Endothelial cell of umbilical vein (primary cell): ENCODE data around the gene CYSLTR2. TPM values are rescaled to one million over a fixed set of nuclear protein-coding genes. Genes with fewer than 3 reads are reported as not detected.

Experiments used
- BruUV-seq: library from RNA; stranded (reverse); fragments of 400-500 nt; replicated peaks from 2 replicates; lab custom pipeline; 2021; lab: Mats Ljungman, UMichigan
- CTCF ChIA-PET: fragments of 300-600, 350-600 bp; sonication (Branson Sonifier 250); formaldehyde crosslinking; loops from one replicate; lab custom pipeline; 2021; ENCODE audit warnings: antibody characterized with exemption, inconsistent platforms; lab: Charles Lee
- POLR2A ChIA-PET: fragments of 300-600, 350-600 bp; sonication (Branson Sonifier 250); formaldehyde crosslinking; loops from one replicate; lab custom pipeline; 2021; ENCODE audit warnings: antibody characterized with exemption, inconsistent platforms; lab: Charles Lee
- DNase-seq: peaks from one replicate; pipeline ENCODE4 v3.0.0-alpha.2; 2011; ENCODE audit warnings: low read depth, low spot score
- FAIRE-seq: peaks from 2 replicates; lab custom pipeline; 2011; peaks lifted over from hg19 to GRCh38; lab: Jason Lieb, UNC
- H2AFZ ChIP-seq: 2 replicates; pipeline ENCODE4 v1.6.0; 2012; ENCODE audit warnings: low read depth, low read length, control low read depth, inconsistent platforms
- H3K27ac ChIP-seq: 2 replicates; pipeline ENCODE4 v1.5.1; 2011; ENCODE audit warnings: low read depth, mild to moderate bottlenecking, control low read depth, low read length, moderate library complexity; ENCODE audit not compliant: insufficient read depth
- H3K27me3 ChIP-seq, 2 experiments: 2 replicates each; pipeline versions ENCODE4 v1.6.0 to v1.6.1; 2011; ENCODE audit warnings: low read length in 2 of 2, mixed read lengths in 1 of 2; ENCODE audit not compliant: control insufficient read depth in 2 of 2, insufficient read depth in 2 of 2
- H3K36me3 ChIP-seq, 2 experiments: 2 replicates in 1 of 2; 3 replicates in 1 of 2; pipeline ENCODE4 v1.5.1; 2011; ENCODE audit warnings: low read length in 2 of 2, mild to moderate bottlenecking in 1 of 2, moderate library complexity in 1 of 2; ENCODE audit not compliant: control insufficient read depth in 2 of 2, insufficient read depth in 2 of 2; ENCODE audit errors: extremely low read depth in 1 of 2
- H3K4me1 ChIP-seq: 3 replicates; pipeline ENCODE4 v1.5.1; 2011; ENCODE audit warnings: mild to moderate bottlenecking, low read length; ENCODE audit not compliant: control insufficient read depth, insufficient read depth; ENCODE audit errors: extremely low read depth
- H3K4me2 ChIP-seq: 2 replicates; pipeline ENCODE4 v1.6.1; 2011; ENCODE audit warnings: low read length, control low read depth, mixed read lengths; ENCODE audit not compliant: insufficient read depth
- H3K4me3 ChIP-seq, 3 experiments: fragments of 200-600 bp in 1 of 3; sonication (generic), shearing (Covaris generic) in 1 of 3; replicated peaks in 1 of 3; 2 replicates each; pipeline ENCODE4 v1.5.1; 2011 to 2016; ENCODE audit warnings: control low read depth in 3 of 3, low read length in 3 of 3, mild to moderate bottlenecking in 2 of 3, inconsistent platforms in 1 of 3, low read depth in 1 of 3, moderate library complexity in 1 of 3; ENCODE audit not compliant: insufficient read depth in 1 of 3
- H3K79me2 ChIP-seq: 2 replicates; pipeline ENCODE4 v1.6.0; 2012; ENCODE audit warnings: low read length, inconsistent platforms; ENCODE audit not compliant: control insufficient read depth, insufficient read depth
- H3K9ac ChIP-seq: replicated peaks from 2 replicates; pipeline ENCODE3; 2011; ENCODE audit warnings: low read length, control low read depth; ENCODE audit not compliant: insufficient read depth; ENCODE audit errors: extremely low read depth
- H3K9me1 ChIP-seq: replicated peaks from 3 replicates; pipeline ENCODE4 v1.6.0; 2011; ENCODE audit warnings: mild to moderate bottlenecking, low read length; ENCODE audit not compliant: control insufficient read depth, insufficient read depth; ENCODE audit errors: extremely low read depth
- H3K9me3 ChIP-seq: replicated peaks from 2 replicates; pipeline ENCODE4 v1.5.1; 2012; ENCODE audit warnings: low read length, inconsistent platforms; ENCODE audit not compliant: control insufficient read depth, insufficient read depth
- H4K20me1 ChIP-seq: replicated peaks from 2 replicates; pipeline ENCODE3; 2011; ENCODE audit warnings: mild to moderate bottlenecking, low read length; ENCODE audit not compliant: control insufficient read depth, insufficient read depth; ENCODE audit errors: extremely low read depth
- EZH2 ChIP-seq: IDR thresholded peaks from 2 replicates; pipeline ENCODE4 v1.6.1; 2012; ENCODE audit warnings: borderline replicate concordance, low read depth, mild to moderate bottlenecking, moderate library complexity, low read length, inconsistent platforms; ENCODE audit not compliant: severe bottlenecking
- FOS ChIP-seq: IDR thresholded peaks from 2 replicates; pipeline ENCODE4 v1.6.1; 2011; ENCODE audit warnings: mild to moderate bottlenecking, low read length, moderate library complexity, borderline replicate concordance; ENCODE audit not compliant: insufficient read depth
- GATA2 ChIP-seq: IDR thresholded peaks from 2 replicates; pipeline ENCODE4 v1.7.0; 2011; ENCODE audit warnings: low read depth, mild to moderate bottlenecking, moderate library complexity, mixed read lengths, low read length; ENCODE audit not compliant: insufficient read length, insufficient read depth
- JUN ChIP-seq: IDR thresholded peaks from 2 replicates; pipeline ENCODE4 v1.6.1; 2011; ENCODE audit warnings: borderline replicate concordance, low read depth; ENCODE audit not compliant: insufficient read length, insufficient read depth
- MYC ChIP-seq: IDR thresholded peaks from one replicate; pipeline ENCODE4 v1.6.1; 2011; ENCODE audit warnings: mild to moderate bottlenecking, low read depth, low read length
- POLR2A ChIP-seq: IDR thresholded peaks from 2 replicates; pipeline ENCODE4 v1.6.1; 2012; ENCODE audit warnings: low read depth, mild to moderate bottlenecking, control low read depth, low read length
- POLR2AphosphoS5 ChIP-seq: IDR thresholded peaks from 2 replicates; pipeline ENCODE4 v1.6.1; 2012; ENCODE audit warnings: low read depth, mild to moderate bottlenecking, control low read depth, low read length, moderate library complexity; ENCODE audit not compliant: insufficient read depth
- dilution Hi-C: fragments of 300-500 bp; cut with MboI; formaldehyde crosslinking; loops from one replicate; pipeline ENCODE4 v1.15.0; 2019; ENCODE audit warnings: low sequenced_read_pairs; ENCODE audit not compliant: extremely low pct_ligation_motif_present
- intact Hi-C: fragments of 100-400 bp; cut with micrococcal nuclease; formaldehyde crosslinking; loops from one replicate; pipeline ENCODE4 v1.10.0; 2022
- polyA plus RNA-seq, 4 experiments: library from polyadenylated mRNA; depleted of rRNA in 3 of 4; stranded (reverse) in 3 of 4; unstranded in 1 of 4; fragments of >200 nt; gene quantifications; 2 replicates each; pipeline versions ENCODE4 v1.2.1 to v1.2.3, GENCODE V29; 2011 to 2012; ENCODE audit warnings: missing spikeins in 1 of 4
- total RNA-seq: library from RNA; stranded (reverse); gene quantifications from 2 replicates; pipeline ENCODE4 v1.2.3, GENCODE V29; 2021
- TF ChIP-seq, protein P1 (sequence below), 2 donors: IDR thresholded peaks; 1 replicate in 1 of 2; 2 replicates in 1 of 2; pipeline ENCODE4 v1.5.1; 2011; ENCODE audit warnings: low read length in 2 of 2, mild to moderate bottlenecking in 2 of 2, moderate library complexity in 2 of 2, control low read depth in 1 of 2, inconsistent platforms in 1 of 2, low read depth in 1 of 2; ENCODE audit not compliant: insufficient read depth in 1 of 2; ENCODE audit errors: extremely low read depth in 1 of 2
- TF ChIP-seq, protein P2 (sequence below): IDR thresholded peaks from 2 replicates; pipeline ENCODE4 v1.6.1; 2011; ENCODE audit not compliant: insufficient read depth, insufficient read length

The CYSLTR2 gene
- total and polyA plus RNA-seq, 2 donors (not counting 3 experiments of a cell fraction or from before 2014, with no cell fraction given): 0.10 to 0.31 TPM

- Histone ChIP-seq H3K27me3 (peaks cover 0 to 14% of the 10 kb centered on the region in 2 experiments), H2AFZ (no peak overlapping the region), H3K4me1 (peaks cover 8% of the 10 kb centered on the region), H3K36me3 (no peaks in the 10 kb centered on the region), H3K4me2 (no peak overlapping the region), H3K9me1 (no peaks in the 10 kb centered on the region), H4K20me1 (no peaks in the 10 kb centered on the region), H3K9ac (no peak overlapping the region), H3K9me3 (no peaks in the 10 kb centered on the region), H3K4me3 (no peak overlapping the region), H3K27ac (no peak overlapping the region), H3K79me2 (no peaks in the 10 kb centered on the region)
- intact Hi-C loops: no loop called here
- TF ChIP-seq FOS (no peak), JUN (no peak), GATA2 (no peak), MYC (no peak), EZH2 (no peak), POLR2A (no peak), POLR2AphosphoS5 (no peak)
- TF ChIP-seq, protein P1, sequence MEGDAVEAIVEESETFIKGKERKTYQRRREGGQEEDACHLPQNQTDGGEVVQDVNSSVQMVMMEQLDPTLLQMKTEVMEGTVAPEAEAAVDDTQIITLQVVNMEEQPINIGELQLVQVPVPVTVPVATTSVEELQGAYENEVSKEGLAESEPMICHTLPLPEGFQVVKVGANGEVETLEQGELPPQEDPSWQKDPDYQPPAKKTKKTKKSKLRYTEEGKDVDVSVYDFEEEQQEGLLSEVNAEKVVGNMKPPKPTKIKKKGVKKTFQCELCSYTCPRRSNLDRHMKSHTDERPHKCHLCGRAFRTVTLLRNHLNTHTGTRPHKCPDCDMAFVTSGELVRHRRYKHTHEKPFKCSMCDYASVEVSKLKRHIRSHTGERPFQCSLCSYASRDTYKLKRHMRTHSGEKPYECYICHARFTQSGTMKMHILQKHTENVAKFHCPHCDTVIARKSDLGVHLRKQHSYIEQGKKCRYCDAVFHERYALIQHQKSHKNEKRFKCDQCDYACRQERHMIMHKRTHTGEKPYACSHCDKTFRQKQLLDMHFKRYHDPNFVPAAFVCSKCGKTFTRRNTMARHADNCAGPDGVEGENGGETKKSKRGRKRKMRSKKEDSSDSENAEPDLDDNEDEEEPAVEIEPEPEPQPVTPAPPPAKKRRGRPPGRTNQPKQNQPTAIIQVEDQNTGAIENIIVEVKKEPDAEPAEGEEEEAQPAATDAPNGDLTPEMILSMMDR (IDR thresholded peaks at IDR 0.05; ENCODE audit: extremely low read depth in 1 of 2, insufficient read depth in 1 of 2, low read depth in 1 of 2, low read length in 2 of 2): no peak
- TF ChIP-seq, protein P2, sequence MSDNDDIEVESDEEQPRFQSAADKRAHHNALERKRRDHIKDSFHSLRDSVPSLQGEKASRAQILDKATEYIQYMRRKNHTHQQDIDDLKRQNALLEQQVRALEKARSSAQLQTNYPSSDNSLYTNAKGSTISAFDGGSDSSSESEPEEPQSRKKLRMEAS: no peak
- ChIA-PET CTCF (no interaction called here), POLR2A (no interaction called here)
- BruUV-seq: no TSS peak
- dilution Hi-C loops: no loop called here
- no peak for DNase-seq
- no peak for FAIRE-seq
These were observed 32.7 kb upstream of the CYSLTR2 start for GRCh38 chr13:48621056-48621455.
